HG02759 (cell line): ENCODE results near the gene FUCA1.
"Not testable (repeated sequence)": the region's sequence is repeated elsewhere in the genome, so short reads cannot be mapped to it uniquely, and the experiment has no call there.

Source experiments
- ATAC-seq: cut with Tn5 transposase; IDR thresholded peaks from one replicate; pipeline ENCODE4 v1.9.1; 2021; ENCODE audit warnings: mild to moderate bottlenecking, moderate library complexity; ENCODE audit not compliant: unreplicated experiment

Gene FUCA1

DNA sequence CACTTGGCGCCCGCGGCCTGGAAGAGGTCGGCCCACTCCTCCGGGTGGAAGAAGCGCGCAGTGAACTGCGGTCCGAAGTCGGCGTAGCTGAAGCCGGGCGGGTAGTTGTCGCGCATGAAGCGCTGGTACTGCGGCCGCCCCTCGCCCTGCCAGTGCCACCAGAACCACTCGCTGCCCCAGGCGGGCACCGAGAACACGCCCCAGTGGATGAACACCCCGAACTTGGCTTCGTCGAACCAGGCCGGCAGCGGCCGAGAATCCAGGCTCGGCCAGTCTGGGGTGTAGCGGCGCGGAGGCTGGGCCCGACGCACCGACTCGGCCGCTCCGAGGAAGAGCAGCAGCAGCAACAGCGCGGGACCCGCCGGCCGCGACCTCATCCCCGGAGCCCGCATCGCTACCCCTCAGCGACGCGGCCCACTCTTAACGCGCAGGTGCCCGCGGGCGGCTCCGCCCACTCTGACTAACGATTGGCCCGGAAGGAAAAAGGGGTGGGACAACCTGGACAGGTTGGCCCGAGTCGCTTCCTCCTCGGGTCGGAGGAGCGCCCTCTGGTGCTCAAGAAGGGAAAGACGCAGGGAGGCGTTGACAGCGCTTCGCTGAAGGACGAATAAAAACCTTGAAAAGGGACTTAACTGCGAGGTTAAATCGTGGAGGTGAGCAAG, at the start of gene FUCA1:
Gene FUCA1, minus strand, starts transcription at position 396 of the 662 bp plus-strand sequence. Its CDS starts 4 bp downstream, at position 392.
- peak; percentile 89 for ATAC-seq

- peak; percentile 62 for ATAC-seq
These were observed 48.4 kb upstream of the FUCA1 start for GRCh38 chr1:23916209-23917131.

DNA sequence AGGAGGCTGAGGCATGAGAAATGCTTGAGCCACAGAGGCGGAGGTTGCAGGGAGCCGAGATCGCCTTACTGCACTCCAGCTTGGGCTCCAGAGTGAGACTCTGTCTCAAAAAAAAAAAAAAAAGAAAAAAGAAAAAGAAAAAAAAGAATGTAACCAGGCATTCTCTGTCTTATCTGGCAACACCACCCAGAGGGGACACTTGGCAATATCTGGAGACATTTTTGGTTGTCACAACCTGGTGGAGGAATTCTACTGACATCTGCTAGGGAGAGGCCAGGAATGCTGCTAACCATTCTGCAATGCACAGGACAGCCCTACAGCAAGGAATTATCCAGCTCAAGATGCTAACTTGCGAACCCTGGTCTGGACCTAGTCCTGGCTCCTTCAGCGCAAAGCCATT, 47.4 kb upstream of the FUCA1 start:
- no peak for ATAC-seq

DNA sequence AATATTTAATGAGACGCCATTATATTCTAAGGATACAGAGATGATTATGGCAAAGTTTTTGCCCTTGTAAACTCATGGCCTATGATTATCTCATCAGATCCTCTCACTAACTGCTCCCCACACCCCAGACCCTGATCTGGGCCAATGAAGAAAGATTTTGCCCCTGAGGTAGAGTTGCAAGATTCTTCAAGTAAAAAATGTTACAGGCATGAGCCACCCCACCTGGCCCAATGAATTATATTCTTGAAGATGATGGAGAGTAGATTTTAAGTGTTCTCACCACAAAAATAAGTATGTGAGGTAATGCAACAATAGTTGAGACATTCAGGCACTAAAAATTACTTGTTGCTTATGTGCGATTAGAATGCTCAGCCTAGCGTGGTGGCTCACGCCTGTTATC, 46.8 kb upstream of the FUCA1 start:
- ATAC-seq: no peak

DNA sequence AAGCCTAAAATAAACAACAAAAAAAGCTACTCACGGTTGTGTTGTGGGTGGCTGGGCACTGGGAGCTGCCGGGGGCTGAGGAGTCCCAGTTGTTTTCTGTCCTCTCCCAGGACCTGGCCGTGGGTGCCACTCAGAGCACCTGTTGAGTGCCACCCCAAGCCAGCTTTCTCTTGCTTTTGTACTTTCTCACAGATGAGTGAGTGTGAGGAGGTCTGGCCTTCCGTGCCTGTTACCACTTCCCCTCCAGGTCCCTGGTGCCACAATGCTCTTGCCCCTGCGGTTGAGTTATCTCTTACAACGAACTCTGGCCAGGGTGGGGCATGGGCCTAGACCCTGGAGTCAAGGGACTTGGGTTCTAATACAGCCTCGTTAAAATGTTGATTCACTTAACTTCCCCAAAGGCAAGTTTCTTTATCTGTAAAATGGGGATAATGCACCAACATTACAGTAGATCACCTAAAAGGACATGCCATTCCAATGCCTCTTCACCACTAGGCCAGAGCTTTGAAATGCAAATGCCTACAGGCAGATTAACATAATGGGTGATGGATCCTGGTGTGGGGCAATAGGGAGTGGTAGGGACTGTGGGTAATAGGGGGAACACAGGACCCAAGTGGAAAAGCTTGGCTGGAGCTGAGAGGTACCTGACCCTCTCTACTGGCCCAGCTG, 45.3 kb upstream of the FUCA1 start, which contains the start of gene CNR2:
Gene CNR2, minus strand, starts transcription at position 151 of the 669 bp plus-strand sequence. CDS start 37,745 bp downstream, outside the sequence.
- ATAC-seq: no peak

DNA sequence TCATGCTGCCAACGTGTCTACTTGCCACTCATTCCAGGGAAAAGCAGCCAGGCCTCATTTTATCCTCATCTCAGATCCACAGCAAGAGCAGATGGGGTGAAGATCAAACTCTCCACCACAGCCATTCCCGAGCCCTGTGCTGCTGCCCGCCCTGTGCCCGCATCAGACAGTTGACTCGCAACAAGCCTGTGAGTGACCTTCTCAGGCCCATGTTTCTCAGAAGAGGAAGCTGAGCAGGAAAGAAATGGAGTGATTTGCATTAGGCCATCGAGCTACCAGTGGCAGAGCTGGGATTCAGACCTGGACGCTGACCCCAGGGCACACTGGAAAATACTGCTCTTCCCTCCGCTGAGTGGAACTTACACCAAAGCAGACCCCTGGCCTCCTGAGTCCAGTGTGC, 43.8 kb upstream of the FUCA1 start:
- ATAC-seq: no peak

GRCh38 chr1:23910553-23911246, 42.6 kb upstream of the FUCA1 start:
- ATAC-seq: no peak

- ATAC-seq: no peak
These were observed 42.1 kb upstream of the FUCA1 start for GRCh38 chr1:23910144-23910543.

DNA sequence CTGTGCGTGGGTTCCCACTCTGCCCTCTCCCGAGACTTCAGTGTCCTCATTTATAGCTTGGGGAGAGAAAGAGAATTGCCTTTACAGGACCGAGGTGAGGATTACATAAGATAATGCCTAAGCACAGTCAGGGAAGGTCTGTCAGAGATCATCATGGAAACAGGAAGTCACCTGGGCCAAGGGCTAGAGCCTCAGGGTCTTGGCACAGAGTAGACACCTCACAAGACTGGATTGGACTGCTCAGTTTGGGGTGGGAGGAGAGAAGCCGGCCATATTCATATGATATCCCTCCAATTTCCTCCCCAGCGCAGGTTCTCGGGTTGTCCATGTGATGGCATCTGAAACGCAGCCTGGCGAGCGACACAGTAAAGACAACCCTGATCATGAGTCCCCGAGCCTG, 41.3 kb upstream of the FUCA1 start:
- no peak for ATAC-seq

DNA sequence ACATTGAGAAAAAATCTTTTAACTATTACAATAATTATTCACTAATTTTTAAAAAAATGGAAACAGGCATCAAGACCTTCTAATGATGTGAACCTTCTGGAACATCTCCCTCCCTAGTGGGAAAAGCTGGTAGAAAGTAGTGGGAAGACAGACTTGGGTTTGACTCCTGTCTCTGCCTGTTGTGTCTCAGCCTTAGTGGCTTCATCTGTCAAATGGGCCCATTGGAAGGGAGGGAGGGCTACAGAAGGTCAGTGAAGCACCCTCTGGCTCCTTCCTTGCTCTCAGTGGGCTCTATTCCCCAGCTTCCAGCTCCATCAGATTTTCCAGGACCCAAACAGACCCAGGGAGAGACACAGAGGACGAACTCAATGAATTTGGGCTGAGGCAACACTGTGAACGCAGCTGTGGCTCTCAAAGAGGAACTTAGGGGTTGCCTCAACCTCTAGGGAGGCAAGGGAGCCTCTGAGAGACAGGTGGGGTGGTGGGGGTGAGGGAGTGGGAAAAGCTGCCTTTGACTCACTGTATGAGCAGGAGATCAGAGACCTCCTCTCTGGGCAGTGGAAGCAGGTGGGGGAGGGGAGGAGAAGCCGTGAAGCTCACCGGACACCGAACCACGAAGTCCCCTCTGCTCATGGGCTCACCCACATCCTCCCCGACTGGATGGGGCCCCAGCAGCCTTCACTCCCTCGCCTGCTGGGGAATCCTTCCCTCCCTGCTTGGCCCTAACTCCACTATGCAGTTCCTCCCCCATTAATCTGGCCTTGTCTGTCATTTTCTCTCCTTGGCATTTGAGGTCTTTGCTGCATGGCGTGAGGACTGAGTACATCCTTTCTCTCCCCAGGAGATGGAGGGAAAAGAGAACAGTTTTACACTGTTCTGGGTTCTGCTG, 40.6 kb upstream of the FUCA1 start:
- ATAC-seq: peak; percentile 38

DNA sequence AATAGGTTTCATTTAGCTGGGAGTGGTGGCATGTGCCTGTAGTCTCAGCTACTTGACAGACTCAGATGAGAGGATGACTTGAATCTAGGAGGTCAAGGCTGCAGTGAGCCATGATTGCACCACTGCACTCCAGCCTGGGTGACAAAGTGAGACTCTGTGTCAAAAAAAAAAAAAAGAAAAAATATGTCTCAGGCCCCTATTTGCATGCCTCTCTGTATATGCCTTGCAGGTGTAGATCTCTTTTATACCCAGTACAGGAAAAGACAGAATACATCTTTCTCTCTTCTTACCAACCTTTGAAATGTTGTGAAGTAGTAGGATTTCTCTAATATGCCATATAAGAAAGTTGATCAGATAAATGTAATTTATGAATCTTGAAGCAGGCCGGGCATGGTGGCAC, 38.6 kb upstream of the FUCA1 start:
- no peak for ATAC-seq

GRCh38 chr1:23905461-23906025, 37.5 kb upstream of the FUCA1 start:
- no peak for ATAC-seq

- ATAC-seq: peak; percentile 47
These were observed 36.8 kb upstream of the FUCA1 start for GRCh38 chr1:23904748-23905357.

- no peak for ATAC-seq
These were observed 35.7 kb upstream of the FUCA1 start for GRCh38 chr1:23903754-23904153.

GRCh38 chr1:23902321-23903278, 34.5 kb upstream of the FUCA1 start:
- ATAC-seq: no peak

DNA sequence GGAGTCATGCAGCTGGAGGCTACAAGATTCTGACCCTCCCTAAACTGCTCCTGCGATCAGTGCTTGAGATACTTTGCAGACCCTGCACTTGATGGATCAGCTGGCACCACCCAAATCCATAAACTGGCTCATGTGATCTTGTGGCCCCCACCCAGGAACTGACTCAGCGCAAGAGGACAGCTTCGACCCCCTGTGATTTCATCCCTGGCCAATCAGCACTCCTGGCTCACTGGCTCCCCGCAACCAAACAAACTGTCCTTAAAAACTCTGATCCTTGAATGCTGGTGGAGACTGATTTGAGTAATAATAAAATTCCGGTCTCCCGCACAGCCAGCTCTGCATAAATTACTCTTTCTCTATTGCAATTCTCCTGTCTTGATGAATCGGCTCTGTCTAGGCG, 31.9 kb upstream of the FUCA1 start:
- not testable (repeated sequence) for ATAC-seq

DNA sequence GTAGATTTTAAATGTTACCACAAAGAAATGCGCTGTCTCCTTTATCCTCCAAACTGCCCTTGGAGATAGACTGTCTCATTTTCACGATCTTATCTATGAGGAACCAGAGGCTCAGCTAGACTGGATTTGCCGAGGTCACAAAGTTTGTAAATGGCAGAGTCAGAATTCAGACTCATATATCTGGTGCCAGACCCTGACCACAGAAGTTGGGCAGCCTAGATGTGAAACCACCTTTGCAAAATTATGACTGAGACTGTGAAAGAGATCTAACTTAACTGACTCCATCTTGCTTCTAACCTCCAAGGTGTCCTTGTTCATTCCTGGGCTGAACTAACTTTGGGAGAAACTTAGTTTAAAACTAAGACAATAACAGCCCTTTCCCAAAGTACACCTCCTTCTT, 31.0 kb upstream of the FUCA1 start:
- no peak for ATAC-seq

GRCh38 chr1:23897083-23897482, 29.0 kb upstream of the FUCA1 start:
- ATAC-seq: no peak
